ENCODE measurements around the gene GMNN.
A peak's percentile ranks its signal among the peaks of the same experiment; 100 is the strongest.
"Not testable (repeated sequence)": the region's sequence is repeated elsewhere in the genome, so short reads cannot be mapped to it uniquely, and the experiment has no call there.

Gene GMNN

DNA sequence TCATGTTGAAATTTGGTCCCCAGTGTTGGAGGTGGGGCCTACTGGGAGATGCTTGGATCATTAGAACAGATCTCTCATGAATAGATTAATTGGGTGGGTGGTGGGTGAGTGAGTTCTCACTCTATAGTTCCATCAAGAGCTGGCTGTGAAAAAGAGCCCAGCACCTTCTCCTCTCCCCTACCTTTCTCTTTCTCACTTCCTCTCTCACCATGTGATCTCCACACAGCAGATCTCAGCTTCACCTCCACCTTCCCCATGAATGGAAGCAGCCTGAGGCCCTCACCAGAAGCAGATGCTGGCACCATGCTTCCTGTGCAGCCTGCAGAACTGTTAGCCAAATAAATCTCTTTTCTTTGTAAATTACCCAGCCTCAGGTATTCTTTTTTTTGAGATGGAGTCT is 12.9 kb upstream of the GMNN start:
- no peak for DNase-seq (ENCODE audit: low read depth)

DNA sequence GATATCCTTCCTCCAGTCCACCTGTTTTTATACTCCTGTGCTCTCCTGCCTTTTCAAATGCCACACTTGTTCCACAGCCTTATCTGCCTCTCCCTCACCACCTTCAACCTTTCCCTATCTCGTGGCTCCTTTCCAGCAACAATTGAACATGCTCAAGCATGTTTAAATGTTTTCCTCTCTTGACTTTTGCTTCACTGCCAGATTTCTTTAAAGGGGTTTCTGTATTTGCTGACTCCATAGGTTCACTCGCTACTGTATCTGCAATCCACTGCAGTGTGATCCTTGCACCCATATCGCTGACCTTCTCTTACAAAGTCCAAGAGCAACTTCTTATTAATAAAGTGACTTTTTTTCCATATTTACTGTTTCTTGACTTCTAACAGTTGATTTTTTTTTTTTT is 11.2 kb upstream of the GMNN start:
- DNase-seq (ENCODE audit: low read depth): no peak

DNA sequence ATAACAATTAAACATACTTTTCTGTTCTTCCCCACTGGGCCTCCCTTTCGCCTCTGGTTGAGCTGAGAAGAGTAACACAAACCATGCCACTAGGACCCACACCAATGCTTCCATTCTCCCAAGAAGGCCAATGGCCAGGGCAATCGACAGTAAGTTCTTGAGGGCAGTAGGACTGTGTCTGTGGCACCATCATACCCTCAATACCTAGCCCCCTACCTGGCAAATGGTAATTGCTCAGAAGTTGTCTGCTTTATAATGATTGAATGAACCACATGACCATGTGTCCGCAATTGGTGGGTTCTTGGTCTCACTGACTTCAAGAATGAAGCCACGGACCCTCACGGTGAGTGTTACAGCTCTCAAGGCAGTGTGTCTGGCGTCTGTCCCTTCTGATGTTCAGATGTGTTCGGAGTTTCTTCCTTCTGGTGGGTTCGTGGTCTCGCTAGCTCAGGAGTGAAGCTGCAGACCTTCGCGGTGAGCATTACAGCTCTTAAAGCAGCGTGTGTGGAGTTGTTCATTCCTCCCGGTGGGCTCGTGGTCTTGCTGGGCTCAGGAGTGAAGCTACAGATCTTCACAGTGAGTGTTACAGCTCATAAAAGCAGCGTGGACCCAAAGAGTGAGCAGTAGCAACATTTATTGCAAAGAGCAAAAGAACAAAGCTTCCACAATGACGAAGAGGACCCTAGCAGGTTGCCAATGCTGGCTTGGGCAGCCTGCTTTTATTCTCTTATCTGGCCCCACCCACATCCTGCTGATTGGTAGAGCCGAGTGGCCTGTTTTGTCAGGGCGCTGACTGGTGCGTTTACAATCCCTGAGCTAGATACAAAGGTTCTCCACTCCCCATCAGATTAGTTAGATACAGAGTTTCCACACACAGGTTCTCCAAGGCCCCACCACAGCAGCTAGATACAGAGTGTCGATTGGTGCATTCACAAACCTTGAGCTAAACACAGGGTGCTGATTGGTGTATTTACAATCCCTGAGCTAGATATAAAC is 9.6 kb upstream of the GMNN start:
- not testable (repeated sequence) for DNase-seq (ENCODE audit: low read depth)

DNA sequence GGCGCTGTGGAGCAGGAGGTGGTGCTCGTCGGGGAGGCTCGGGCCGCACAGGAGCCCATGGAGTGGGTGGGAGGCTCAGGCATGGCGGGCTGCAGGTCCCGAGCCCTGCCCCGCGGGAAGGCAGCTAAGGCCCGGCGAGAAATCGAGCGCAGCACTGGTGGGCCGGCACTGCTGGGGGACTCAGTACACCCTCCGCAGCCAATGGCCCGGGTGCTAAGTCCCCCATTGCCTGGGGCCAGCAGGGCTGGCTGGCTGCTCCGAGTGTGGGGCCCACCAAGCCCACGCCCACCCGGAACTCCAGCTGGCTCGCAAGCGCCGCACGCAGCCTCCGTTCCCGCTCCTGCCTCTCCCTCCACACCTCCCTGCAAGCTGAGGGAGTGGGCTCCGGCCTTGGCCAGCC is 8.8 kb upstream of the GMNN start:
- DNase-seq (ENCODE audit: low read depth): not testable (repeated sequence)

DNA sequence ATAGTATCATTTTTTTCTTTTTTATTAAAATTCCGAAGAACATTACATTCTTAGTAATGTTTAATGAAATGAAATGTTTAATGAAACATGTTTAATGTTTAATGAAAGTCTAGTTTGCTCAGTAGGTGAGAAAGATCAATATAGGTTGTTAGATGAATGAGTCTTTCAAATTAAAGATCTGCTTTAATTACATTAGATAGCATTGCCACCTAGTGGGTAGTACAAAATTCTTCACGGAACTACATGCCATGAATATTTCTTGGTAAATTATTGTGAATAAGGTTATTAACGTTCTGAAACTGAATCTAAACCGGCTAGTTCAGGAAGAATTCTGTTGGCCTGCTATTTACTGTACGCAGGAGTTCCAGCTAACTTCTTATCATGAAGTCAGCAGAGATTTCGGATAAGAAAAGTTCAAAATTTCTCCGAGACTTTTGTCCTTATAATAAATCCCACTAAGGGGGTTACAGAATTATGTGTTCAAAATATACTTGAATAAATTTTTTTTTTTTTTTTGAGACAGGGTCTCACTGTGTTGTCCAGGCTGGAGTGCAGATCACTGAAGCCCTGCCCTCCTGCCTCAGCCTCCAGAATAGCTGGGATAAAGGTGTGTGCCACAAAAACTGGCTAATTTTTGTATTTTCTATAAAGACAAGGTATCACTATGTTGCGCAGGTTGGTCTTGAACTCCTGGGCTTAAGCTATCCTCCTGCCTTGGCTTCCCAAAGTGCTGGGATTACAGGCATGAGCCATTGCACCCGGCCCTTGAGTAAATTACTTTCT is 7.9 kb upstream of the GMNN start:
- DNase-seq (ENCODE audit: low read depth): no peak

DNA sequence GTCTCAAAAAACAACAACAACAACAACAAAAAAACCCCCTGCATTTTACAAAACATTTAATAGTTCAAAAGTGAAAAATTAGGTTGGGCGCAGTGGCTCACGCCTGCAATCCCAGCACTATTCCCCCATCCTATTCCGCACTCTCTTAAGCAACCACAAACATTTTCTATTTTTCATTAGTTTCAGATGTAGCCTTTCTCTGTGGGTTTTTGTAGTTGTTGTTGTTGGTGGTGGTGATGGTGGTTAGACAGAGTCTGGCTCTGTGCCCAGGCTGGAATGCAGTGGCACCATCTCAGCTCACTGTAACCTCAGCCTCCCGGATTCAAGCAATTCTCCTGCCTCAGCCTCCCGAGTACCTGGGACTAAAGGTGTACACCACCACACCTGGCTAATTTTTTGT is 6.4 kb upstream of the GMNN start:
- DNase-seq (ENCODE audit: low read depth): peak; percentile 38

DNA sequence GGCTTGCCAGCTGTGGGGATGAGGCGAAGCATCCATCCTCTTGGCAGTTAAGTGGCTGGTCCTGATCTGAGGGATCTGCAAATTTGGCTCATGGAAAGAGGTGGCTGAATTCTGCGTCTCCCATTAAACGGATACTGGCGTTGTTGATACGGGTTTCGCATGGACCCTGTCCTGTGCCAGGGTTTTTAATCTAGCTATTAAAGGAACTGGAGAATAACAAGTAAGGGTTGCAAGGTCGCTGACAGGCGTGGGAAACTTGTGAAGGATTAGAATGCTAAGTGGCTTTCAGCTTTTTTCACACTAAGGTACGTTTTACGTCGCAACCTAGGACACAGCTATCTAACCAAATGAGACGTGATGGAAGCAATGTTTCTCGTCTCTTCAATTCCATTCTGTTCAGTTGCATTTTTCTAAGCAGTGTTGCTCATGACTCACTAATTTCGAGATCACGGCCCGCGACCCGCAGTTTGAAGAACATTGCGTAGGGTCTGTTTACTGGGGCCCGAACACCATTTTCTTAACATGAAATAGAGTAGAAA is 852 bp downstream of the GMNN start:
- no peak for DNase-seq (ENCODE audit: low read depth)

DNA sequence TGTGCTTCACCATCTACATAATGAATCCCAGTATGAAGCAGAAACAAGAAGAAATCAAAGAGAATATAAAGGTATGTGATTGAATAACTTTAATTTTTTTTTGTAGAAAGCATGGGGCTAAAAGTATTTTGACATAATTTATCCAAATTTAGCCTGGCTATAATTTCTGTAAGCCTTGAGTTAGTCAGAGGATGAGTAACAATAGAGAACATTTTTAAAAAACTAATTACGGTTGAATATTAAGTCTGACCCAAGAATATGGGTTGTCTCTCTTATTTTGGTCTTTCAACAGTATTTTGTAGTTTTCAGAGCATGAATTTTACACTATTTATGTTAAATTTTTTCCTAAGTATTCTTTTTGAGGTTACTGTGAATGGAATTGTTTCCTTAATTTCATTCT is 2.5 kb downstream of the GMNN start:
- no peak for DNase-seq (ENCODE audit: low read depth)

DNA sequence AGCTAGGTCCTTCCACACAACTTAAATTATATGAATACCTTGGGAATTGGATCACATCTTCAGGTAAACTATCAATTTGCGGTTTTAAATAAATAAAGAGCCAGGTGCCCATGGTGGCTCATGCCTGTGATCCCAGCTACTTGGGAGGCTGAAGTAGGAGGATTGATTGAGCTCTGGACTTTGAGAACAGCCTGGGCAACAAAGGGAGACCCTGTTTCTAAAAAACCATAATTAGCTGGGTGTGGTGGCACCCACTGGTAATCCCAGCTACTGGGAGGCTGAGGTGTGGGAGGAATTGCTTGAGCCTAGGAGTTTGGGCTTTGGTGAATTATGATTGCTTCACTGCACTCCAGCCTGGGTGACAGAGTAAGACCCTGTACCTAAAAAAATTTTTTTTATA is 3.4 kb downstream of the GMNN start:
- no peak for DNase-seq (ENCODE audit: low read depth)

DNA sequence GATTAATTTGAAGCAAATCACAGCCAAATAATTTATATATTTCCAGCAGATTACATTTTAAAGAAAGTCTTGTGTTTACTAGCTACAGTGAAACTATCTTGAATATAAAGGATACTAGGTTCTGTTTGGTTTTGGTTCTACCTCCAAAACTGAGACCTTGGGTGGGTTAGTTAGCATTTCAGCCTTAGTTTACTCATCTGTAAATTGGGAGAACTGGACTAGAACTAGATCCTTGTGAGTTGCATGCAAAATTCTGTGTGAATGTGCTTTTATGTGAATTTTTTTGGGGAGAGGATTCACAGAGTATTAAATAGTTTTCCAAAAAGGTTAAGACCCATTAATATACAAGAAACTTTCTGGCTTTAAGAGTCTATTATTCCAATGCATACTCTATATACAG is 4.1 kb downstream of the GMNN start:
- DNase-seq (ENCODE audit: low read depth): no peak

DNA sequence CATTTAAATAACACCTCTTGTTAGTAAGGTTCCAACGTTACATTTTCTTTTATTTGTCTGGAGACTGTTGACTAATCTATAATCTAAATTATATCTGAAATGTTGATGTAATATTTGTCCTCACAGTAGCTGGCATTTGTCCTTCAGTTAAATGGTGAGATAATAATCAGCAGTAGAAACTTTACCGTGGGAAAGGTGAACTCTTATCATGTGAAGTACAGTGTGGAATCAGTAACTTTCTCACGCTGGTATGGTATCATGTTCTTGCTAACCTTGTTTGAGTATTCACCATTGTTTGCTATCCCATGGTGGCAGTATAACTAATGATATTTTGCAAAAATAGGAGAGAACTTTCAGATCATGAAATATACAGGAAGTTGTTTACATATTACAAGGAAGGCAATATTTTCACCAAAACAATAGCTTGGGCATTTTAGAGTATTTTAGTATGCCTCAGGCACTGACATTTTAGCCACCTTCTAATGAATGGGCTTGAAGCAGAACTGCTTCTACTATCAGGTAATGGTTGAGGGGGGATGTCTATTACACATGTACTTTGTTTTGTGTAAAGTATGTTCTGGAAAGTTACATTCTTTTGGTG is 4.8 kb downstream of the GMNN start:
- DNase-seq (ENCODE audit: low read depth): no peak

DNA sequence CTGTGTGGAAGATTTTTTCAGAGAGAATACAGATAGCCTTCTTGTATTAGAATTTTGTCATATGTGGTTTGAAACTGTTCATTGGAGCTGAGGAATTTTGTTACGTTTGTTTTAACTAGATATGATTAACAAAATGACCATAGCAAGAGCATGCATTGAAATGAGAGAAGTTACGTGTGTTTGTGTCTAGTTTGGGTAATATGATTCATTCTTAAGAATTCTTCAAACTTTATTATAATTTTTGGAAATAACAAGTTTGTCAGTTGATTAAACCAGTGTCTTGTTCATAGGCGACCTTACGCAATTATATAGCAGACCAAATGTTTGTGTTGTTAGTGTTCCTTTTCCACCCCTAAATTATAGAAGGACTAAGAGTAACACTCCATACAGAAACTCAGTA is 5.5 kb downstream of the GMNN start:
- no peak for DNase-seq (ENCODE audit: low read depth)

DNA sequence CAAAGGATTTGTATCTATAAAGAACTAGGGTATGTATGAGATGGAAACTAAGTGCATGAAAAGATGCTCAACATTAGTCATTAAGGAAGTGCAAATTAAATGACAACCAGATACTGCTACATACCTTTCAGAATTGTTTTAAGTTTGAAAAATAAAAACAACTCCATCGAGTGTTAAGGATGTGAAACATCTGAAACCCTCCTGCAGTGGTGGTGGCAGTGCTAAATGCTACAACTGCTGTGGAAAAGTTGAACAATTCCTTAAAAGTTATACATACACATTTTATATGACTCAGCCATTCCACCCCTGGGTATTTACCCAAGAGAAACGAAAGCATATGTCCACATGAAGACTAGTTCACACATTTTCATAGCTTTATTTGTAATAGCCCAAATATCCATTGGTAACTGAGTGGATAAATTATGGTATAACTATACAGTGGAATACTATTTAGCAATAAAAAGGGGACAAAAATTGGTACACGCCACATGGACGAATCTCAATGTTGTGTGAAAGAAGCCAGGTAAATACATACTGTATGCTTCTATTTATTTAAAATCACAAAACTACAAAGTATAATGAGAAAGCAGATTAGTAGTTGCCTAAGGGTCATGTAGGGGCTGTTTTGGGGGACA is 13.4 kb downstream of the GMNN start:
- DNase-seq (ENCODE audit: low read depth): no peak

DNA sequence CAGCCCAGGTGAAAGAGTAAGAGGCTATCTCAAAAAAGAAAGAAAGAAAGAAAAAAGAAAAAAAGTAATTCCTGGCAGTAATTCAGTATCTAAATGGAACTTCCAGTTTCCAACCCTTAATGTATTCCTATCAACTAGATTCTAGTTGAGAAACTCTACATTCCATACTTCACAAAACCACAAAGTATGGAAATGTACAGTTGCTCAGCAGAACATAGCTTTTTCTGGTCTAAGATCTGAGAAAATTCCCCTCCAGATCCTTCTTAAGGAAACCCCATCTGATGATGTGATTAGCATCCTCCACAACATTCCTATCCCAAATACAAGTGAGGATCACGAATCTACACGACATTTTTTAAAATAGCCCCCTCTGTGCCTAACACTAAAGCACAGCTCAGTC is 20.4 kb downstream of the GMNN start:
- DNase-seq (ENCODE audit: low read depth): no peak

DNA sequence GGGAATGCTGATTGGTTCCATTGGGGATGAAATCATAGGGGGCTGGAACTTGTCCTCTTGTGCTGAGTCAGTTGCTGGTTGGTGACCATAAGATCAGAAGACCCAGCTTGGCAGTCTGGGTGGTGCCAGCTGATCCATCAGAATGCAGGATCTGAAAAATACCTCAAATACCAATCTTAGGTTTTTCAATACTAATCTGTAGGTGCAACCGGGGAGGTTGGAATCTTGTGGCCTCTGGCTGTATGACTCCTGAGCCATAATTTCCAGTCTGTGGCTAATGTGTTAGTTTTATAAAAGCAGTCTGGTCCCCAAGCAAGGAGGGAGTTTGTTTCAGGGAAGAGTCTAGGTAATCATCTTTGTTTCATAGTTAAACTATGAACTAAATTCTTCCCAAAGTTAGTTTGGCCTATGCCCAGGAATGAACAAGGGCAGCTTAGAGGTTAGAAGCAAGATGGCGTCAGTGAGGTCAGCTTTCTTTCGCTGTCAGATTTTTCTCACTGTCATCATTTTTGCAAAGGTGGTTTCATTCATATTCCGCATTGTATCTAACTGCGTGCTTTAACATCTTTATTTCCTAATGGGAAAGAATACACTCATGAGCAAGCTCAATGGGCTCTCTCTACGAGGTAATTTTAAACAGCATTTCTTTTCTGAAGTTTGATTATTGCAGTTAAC is 22.0 kb downstream of the GMNN start:
- DNase-seq (ENCODE audit: low read depth): no peak

DNA sequence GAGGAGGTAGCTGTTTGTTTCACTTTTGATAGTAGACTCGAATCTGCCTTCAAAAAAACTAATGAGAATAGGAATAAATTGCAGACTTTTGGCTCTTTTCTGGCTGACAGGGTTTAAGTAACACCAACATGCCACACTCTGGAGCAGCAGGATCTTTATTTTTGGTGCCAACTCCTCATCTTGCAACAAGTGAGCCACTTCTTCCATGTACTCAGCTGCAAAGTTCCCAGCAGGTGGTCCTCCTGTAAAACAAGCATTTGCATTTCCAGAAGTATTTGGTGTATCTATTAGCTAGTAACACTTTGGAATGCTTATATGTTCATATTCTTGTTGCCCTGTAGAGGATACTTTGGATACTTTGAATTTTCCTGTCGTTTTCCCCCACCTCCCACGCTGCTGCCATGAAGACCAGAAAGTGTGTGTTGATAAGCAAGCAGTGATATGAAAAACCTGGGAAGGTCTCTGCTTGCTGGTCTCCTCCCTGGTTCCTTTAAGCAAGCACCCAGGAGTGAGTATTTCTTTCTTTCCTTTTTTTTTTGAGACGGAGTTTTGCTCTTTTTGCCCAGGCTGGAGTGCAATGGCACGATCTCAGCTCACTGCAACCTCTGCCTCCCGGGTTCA is 23.0 kb downstream of the GMNN start:
- DNase-seq (ENCODE audit: low read depth): no peak

DNA sequence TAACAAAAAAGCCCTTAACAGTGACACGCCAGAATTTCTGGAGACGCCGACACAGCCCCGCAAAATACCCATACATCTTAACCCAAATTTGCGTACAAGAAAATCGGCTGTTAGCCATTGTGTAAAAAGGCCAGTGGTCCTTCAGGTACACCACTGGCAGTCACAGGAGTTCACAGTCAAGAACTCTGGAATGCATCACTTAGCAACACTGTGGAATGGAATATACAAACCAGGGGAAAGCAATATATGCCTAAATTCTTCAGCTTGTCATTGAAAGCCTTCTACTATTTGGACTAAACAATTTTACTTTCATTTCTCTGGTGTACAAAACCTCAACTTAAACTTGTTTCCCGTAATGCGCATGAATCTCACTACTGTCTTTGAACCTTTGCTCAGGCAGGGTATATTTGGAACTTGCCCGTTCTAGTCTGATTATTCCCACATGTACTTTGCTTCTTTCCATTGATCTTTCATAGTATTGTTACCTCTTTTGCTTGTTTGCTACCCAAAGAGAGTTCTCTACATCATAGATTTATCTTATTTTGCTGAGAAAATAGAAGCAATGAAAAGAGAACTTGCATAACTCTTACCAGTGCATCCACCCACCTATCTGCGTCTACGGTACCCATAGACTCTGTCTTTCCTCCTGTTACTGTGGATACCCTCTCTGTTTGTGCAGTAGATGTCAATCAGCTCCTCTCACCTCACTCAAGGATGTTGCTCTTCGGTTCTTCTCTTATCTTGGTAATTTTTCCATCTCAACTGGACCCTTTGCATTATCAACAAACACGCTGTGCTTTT is 24.2 kb downstream of the GMNN start, which contains the start of gene ARMH2:
ARMH2 (minus strand) TSS at position 178 of the 801 bp plus-strand sequence; CDS start at position 118, 60 bp downstream.
- no peak for DNase-seq (ENCODE audit: low read depth)

DNA sequence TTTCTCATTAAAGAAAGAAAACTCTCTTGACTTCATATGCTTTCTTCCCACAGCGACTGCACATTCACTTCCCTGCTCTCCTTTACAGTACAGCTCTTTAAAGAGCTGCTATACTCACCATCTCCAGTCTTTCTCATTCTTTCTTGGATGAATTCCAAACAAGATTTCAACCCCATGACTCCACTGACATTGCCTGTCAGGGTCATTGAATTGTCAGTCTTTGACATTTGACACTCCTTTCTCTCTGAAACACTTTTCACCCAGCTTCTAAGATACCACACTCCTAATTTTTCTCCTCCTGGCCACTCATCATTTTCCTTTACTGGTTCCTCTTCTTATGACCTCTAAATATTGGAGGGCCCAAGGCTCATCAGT is 24.8 kb downstream of the GMNN start:
- no peak for DNase-seq (ENCODE audit: low read depth)

DNA sequence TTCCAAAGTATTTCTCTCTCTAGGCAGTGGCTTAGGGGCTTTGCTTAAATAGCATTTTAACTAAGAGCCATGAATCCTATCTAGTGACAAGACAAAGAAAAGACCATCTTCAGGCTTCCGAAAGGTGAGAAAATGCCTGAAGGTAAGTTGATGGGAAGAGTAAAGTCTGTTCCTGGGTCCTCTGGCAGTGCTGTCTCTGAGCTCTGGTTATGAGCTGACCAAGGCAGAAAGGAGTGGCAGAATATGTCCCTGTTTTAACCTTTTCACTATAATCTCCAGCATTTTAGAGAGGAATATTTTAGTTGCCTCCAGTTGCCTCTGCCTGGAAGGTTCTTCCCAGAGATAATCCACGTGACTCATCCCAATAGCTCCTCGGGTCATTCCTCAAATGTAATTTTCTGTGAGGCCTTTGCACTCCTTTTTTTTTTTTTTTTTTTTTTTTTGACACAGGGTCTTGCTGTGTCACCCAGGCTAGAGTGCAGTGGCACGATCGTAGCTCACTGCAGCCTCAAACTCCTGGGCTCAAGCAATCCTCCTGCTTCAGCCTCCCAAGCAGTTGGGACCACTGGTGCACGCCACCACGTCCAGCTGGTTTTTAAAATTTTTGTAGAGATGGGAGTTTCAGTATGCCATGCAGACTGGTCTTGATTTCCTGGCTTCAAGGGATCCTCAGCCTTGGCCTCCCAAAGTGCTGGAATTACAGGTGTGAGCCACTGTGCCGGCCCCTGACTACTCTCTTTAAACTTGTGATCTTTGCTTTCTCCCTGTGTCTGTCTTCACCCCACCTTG is 27.7 kb downstream of the GMNN start:
- DNase-seq (ENCODE audit: low read depth): no peak

Measured in GM04504 (cell line).